ENCODE results near the gene XPR1.

XPR1 gene

DNA sequence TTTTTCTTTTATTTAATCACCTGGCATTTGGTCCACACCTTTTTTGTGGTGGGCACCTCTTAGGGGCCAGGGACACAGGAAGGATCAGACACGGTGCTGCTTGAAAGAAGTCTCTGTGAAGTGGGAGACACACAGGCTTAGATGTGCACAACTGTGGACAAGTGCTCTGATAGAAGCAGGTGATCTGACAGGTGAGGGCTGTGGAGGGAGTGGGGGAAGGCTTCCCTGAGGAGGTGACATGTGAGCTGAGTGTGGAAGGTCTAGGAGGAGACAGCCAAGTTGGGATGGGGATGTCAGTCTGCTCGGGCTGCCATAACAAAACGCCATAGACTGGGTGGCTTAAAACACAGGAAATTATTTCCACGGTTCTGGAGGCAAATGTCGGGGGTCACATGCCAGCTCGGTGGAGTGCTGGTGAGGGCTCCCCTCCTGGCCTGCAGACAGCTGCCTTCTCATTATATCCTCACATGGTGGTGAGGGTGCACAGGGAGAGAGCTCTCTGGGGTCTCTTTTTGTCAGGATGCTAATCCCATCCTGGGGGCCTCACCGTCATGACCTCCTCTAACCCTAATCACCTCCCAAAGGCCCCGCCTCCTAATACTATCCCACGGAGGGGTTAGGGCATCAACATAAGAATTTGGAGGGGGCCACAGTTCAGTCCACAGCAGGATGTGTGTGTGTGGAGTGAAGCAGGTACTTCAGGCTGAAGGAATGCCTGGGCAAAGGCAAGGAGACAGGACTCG lies 275.7 kb downstream of the XPR1 start:
- no peaks in the 10 kb centered on the region for H3K9me3 Mint-ChIP-seq
- no peak overlapping the region for H3K27ac Mint-ChIP-seq
- peaks cover 16% of the 10 kb centered on the region for H3K27me3 Mint-ChIP-seq
- H3K4me3 Mint-ChIP-seq: no peak overlapping the region
- no peaks in the 10 kb centered on the region for H3K4me1 Mint-ChIP-seq
- peaks cover 2% of the 10 kb centered on the region for H3K36me3 Mint-ChIP-seq

DNA sequence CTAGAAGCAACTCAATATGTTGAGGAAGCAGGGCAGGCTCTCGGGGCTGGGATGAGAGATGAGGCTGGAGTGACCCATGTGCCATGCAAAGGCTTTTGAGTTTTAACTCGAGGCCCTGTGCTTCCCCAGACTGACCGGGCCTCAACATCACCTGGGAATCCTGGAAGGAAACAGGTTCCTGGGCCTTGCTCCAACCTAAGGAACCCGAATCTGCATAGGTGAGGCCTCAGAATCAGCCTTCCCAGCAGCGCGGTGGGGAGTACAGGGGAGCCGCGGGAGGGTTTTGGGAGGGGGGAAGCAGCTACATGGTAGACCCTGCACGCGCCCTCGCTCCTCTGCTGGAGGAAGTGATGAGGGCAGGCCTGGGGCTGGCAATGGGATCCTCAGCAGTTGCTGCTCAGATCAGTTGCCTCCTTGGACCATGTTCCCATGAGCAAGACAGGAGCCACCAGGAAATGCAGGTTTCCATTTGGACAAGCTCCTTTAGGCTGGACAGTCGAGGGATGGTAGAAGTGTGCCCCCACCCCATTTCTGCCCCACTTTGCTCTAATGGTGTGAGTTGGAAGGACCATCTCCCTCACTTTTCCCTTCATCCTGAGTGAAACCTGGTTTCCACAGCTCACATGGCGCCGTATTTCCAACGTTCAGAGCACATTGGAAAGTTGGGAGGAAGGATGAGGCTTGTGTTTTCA lies 276.4 kb downstream of the XPR1 start:
- no peak overlapping the region for H3K27ac Mint-ChIP-seq
- no peaks in the 10 kb centered on the region for H3K4me1 Mint-ChIP-seq
- peaks cover 16% of the 10 kb centered on the region for H3K27me3 Mint-ChIP-seq
- H3K36me3 Mint-ChIP-seq: peaks cover 2% of the 10 kb centered on the region
- H3K4me3 Mint-ChIP-seq: no peak overlapping the region
- H3K9me3 Mint-ChIP-seq: no peaks in the 10 kb centered on the region

DNA sequence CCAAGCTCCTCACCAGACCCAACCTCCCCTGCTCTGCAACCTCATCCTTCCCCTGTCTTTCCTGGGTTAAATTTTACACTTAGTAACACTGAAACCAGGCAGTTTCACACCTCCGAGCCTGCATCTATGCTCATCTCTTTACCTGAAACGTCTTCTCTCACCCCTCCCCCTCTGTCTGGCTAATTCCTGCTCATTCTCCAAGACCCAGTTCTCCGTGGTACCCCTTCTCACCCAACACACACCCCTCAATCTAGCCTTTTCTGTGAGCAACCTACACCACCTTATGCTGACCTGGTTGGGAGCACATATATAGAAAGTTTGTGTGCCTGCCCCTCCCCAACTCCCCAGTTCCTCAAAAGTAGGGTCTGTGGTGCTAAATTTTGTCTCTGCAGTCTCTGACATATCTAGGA lies 277.2 kb downstream of the XPR1 start:
- Mint-ChIP-seq H3K27ac (no peak overlapping the region), H3K9me3 (no peaks in the 10 kb centered on the region), H3K4me3 (no peak overlapping the region), H3K36me3 (peaks cover 2% of the 10 kb centered on the region), H3K27me3 (peaks cover 24% of the 10 kb centered on the region), H3K4me1 (no peaks in the 10 kb centered on the region)

DNA sequence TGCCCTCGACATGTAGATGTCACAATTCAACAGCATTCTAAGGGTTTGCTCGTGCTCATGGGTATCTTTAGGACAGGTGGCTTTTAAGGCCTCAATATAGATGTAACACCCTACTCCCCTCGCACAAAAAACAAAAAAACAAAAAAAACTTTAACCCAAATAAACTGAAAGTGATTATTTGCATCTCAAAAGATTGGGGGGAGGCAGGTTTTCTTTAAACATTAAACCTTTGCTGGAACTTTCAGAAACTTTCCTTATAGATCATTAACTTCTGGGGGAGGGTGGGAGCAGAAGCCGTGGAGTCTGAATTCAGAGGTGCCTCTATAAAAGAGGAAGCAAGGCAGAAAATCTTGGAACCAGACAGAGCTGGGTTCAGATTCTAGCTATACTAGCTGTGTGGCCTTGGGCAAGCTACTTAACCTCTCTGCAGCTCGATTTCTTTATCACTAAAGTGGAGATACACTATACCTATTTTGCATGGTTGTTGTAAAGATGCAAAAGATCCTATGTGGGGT lies 277.7 kb downstream of the XPR1 start:
- Mint-ChIP-seq H3K9me3 (no peaks in the 10 kb centered on the region), H3K27me3 (peaks cover 25% of the 10 kb centered on the region), H3K4me1 (no peaks in the 10 kb centered on the region), H3K4me3 (no peak overlapping the region), H3K27ac (no peak overlapping the region), H3K36me3 (peaks cover under 1% of the 10 kb centered on the region)

DNA sequence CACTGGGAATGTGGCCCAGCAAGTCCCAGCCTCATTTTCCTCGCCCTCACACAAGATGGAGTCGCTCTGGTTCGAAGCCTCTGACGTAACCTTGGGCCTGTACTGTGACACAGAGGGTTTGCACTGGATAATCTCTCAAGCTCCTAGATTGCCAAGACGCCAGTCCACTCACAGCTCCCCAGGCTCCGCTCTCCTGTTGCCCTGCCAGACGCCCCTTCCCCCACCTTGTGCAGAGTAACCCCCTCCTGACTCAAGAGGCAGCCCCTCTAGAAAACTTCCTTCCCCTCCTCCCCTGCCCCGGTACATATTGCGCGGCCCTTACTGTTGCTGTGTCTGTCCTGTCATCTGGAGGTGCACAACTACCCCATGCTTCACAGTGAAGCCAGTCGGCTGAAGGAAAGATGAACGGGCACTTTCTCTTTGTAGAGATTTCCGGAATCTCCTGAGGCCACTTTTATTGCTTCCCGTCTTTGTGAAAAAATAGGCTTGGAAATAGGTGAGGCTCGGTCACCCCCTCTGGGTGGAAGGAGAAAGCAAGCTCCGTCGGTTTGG lies 279.9 kb downstream of the XPR1 start:
- H3K4me3 Mint-ChIP-seq: no peak overlapping the region
- no peaks in the 10 kb centered on the region for H3K9me3 Mint-ChIP-seq
- peaks cover 29% of the 10 kb centered on the region for H3K27me3 Mint-ChIP-seq
- no peaks in the 10 kb centered on the region for H3K4me1 Mint-ChIP-seq
- H3K36me3 Mint-ChIP-seq: no peaks in the 10 kb centered on the region
- H3K27ac Mint-ChIP-seq: no peak overlapping the region

DNA sequence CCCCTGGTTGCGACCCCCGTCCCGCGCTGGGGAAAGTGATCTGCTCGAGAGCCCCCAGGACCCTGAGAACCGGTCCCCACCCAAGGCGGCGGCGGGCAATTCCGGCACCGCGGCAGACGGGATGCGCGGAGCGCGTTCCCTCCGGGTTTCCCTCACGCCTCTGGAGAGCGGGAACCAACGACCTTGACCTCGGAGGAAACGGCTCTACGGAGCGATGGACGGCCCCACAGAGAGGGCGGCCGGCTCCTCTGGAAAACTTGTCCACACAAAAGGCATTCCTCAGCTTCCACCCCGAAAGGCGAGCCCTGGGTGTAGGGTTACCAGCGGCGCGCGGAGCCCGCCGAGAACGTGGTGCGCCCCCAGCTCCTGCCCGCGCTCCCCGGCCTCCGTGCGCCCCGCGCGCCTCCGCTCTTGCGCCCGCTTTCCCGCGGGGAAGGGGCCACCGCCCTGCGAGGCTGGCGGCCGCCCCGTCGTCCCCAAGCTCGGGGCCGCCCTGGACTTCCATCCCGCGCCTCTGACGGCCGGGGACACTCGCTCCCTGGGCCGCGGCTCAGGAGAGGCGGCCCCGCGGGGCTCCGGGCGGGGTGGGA lies 280.5 kb downstream of the XPR1 start:
- Mint-ChIP-seq H3K4me1 (no peaks in the 10 kb centered on the region), H3K36me3 (no peaks in the 10 kb centered on the region), H3K4me3 (no peak overlapping the region), H3K27ac (no peak overlapping the region), H3K9me3 (no peaks in the 10 kb centered on the region), H3K27me3 (peaks cover 29% of the 10 kb centered on the region)

DNA sequence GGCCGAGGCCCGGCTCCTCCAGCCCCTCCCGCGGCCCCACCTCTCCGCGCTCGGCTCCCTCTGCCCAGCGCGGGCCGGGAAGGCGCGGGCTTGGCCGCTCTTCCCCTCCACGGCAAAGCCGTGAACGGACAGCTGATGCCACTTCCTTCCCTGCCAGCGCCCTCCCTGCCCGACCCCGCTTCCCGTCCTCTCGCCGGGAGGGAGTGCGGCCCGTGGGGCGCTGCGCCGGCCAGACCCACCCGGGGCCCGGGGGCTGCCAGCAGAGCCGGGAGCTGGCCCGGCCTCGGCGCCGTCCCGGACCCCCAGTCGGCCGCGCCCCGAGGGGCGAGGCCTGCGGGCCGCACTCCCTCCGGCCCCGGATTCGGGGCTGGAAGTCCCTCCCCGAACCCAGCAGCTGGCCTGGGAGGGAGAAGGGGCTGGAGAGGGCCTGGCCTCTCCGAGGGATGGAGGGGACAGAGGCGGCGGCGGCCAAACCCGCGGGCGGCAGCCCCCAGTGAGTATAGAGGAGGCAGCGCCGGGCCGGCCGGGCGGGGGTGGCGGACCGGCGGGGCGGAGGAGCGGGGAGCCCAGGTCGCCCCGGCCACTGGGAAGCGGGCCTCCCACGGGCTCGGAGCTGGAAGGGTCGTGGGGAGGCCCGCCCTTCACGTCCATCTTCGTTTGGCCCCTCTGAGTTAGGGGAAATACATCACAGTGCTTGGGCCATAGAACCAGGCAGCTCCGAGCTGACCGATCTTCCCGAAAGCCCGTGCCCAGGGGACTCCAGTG lies 281.2 kb downstream of the XPR1 start, which contains the start of gene KIAA1614:
TSS of gene KIAA1614 (plus strand) at position 97 of the 765 bp plus-strand sequence. CDS start at position 444, 347 bp downstream.
- Mint-ChIP-seq H3K27ac (no peak within 1 kb of the TSS), H3K27me3 (peaks cover 29% of the 10 kb centered on the region), H3K9me3 (no peaks in the 10 kb centered on the region), H3K36me3 (no peaks in the 10 kb centered on the region), H3K4me3 (no peak within 1 kb of the TSS), H3K4me1 (no peaks in the 10 kb centered on the region)

DNA sequence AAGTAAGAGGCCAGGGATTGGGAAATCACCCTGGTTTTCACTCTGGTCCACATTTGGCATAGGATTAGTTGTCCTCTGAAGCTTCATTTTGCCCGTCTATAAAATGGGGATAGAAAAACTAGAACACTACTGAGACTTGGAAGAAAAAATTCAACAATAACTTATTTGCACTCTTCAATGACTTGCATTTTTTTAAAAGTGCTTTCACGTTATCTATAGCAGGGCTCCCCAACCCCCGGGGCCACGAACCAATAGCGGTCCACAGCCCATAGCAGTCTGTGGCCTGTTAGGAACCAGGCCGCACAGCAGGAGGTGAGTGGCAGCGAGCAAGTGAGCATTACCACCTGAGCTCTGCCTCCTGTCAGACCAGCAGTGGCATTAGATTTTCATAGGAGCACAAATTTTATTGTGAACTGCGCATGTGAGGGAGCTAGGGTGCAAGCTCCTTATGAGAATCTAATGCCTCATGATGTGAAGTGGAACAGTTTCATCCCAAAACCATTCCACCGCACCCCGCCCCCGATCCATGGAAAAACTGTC lies 283.7 kb downstream of the XPR1 start:
- Mint-ChIP-seq H3K27ac (no peak overlapping the region), H3K9me3 (no peaks in the 10 kb centered on the region), H3K27me3 (peaks cover 20% of the 10 kb centered on the region), H3K4me1 (no peaks in the 10 kb centered on the region), H3K36me3 (no peaks in the 10 kb centered on the region), H3K4me3 (no peak overlapping the region)

DNA sequence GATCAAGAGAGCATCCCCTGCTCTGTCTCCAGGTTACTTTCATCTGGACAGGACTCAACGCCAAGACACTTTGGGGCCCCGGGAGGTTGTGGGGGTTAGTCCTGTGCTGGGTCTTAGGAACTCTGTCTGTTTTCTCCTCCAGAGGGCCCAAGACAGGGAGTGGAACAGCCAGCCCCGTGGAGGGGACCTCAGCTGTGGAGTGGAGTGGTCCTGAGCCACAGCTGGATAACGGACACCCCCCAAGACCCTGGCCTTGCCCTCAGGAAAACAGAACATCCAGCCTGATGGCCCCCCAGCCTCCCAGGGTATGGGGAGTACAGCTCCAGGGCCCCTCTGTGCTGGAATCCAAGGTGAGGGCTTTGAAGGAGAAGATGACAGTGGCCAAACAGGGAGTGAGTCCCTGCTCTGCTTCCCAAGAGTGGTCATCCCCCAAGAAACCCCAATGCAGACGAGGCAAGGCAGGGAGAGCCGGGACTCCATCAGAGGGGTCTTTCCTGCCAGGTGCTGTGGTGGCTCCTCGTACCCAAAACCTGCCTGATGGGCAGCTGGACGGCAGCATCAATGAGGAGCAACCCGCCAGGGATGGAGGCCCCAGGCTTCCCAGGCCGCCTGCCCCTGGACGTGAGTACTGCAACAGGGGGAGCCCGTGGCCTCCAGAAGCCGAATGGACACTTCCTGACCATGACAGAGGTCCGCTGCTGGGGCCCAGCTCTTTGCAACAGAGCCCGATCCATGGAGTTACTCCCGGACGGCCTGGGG lies 284.4 kb downstream of the XPR1 start:
- Mint-ChIP-seq H3K4me1 (no peaks in the 10 kb centered on the region), H3K9me3 (no peaks in the 10 kb centered on the region), H3K27ac (no peak overlapping the region), H3K36me3 (no peaks in the 10 kb centered on the region), H3K4me3 (no peak overlapping the region), H3K27me3 (peaks cover 19% of the 10 kb centered on the region)

DNA sequence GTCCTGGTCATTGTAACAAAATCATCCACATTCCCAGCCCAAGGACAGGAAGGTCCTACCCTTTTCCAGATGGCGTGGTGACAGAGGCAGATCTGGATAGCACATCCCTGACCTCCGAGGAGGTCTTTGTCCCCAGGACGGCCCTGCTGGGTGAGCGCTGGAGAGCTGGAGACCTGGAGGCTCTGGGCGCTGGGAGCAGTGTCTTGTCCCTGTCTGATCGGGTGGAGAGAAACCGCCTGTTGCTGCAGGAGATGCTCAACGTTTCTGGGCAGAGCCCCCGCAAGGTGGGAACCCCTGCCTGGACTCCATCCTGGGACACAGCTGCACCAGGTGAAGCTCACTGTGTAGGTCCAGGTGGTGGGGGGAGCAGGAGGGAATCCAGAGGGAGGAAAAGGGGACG lies 284.9 kb downstream of the XPR1 start:
- H3K27ac Mint-ChIP-seq: no peak overlapping the region

DNA sequence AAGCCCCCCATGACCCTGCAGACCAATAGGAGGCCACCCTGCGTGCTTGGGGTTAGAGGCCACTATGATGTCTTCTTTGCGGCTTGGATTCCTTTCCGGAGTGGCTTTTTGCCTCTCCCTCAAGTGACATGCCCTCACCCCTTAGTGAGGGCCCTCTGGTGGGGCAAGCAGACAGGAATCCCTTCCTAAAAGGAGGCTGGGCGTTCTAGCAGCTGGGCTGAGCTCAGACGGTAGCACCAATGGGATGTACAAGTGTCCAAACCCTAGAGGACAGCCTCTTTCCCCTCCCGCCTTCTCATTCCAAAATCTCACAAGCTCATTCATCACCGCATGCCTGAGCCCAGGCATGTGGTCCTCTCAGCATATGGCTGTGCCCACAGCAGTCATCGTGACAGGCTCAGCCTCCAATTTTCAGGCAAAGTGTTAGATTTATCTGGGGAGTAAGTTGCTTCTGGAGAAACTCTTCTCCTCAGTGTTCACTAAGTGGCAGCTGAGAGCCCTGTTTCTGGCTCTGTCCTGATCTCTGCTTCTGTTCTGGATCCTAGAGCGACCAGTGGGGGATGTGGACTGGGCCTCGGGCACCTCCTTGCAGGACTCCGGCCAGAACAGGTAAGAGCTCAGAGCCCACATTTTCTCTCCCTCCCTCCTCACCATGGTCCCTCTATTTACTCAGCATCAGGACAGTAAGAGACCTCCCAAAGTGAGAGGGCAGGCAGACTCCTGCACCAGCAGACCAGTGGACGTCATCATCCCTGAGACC lies 285.7 kb downstream of the XPR1 start:
- peaks cover 13% of the 10 kb centered on the region for H3K27me3 Mint-ChIP-seq
- H3K36me3 Mint-ChIP-seq: no peaks in the 10 kb centered on the region
- no peak overlapping the region for H3K27ac Mint-ChIP-seq
- no peaks in the 10 kb centered on the region for H3K9me3 Mint-ChIP-seq
- no peaks in the 10 kb centered on the region for H3K4me1 Mint-ChIP-seq
- no peak overlapping the region for H3K4me3 Mint-ChIP-seq

More for the DNA sequence above, 284.9 kb downstream of the XPR1 start:
- peaks cover 14% of the 10 kb centered on the region for H3K27me3 Mint-ChIP-seq
- no peaks in the 10 kb centered on the region for H3K4me1 Mint-ChIP-seq
- no peaks in the 10 kb centered on the region for H3K36me3 Mint-ChIP-seq
- H3K4me3 Mint-ChIP-seq: no peak overlapping the region
- no peaks in the 10 kb centered on the region for H3K9me3 Mint-ChIP-seq

DNA sequence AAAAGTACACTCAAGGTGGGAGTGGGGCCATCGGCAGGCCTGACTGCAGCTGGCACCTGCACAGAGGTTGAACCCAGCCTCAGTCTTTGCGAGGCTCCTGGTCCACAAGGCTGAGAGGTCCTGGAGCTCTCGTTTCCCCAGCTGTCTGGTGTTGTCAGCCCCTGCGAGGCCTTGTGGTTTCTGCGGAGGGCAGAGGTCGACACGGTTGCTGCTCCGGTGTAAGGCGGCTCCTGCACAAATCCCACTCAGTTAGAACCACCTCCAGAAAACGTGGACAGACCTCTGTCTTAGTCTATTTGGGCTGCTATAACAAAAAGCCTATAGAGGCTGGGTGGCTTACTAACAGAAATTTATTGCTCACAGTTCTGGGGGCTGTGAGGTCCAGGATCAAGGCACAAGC lies 286.7 kb downstream of the XPR1 start:
- Mint-ChIP-seq H3K4me1 (no peaks in the 10 kb centered on the region), H3K9me3 (no peaks in the 10 kb centered on the region), H3K27me3 (peaks cover 10% of the 10 kb centered on the region), H3K27ac (no peak overlapping the region), H3K36me3 (no peaks in the 10 kb centered on the region), H3K4me3 (no peak overlapping the region)

DNA sequence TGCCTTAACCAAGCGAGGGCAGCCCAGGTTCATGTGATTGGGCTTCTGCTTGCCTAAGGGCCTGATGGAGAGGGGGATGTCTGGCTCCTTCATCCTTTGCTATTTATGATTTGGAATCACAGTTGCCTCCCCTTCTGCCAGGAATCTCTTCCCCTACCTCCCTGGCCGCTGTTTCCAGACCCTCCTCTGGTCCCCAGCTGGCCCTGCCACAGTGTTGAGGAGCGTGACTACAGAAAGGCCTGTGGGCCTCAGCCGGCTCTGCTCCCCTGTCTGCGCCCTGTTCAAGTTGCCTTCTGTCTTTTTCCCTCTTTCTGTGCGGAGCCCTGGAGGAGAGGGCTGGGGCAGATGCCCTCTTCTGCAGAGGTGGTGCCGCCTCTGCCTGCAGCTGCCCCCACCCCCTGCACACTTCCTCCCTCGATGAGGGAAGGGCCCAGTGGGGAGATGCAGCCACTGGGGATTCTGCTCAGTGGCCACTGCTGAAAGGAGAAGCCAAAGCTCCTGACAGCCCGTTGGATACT lies 287.4 kb downstream of the XPR1 start:
- Mint-ChIP-seq H3K27me3 (peaks cover 4% of the 10 kb centered on the region), H3K4me3 (no peak overlapping the region), H3K4me1 (no peaks in the 10 kb centered on the region), H3K36me3 (no peaks in the 10 kb centered on the region), H3K27ac (no peak overlapping the region), H3K9me3 (no peaks in the 10 kb centered on the region)

DNA sequence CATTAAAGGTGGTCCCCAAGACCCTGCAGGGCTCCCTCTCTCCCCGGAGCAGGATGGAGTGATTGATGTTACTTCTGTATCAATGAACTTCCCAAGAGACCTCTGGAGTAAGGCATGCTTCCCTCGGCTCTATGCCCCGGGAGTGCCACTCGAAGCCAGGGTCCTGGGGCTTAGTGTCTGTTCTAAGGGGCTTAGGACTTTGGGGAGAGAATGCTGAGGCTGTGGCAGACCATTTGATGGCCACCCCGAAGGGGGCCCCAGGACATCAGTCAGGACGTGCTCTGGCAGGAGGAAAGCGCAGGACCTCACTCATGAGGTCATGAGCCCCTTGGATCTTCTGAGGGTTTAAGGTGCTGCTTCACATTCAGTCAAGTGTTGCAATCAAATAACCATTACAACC lies 288.4 kb downstream of the XPR1 start:
- no peak overlapping the region for H3K4me3 Mint-ChIP-seq
- H3K4me1 Mint-ChIP-seq: no peaks in the 10 kb centered on the region
- peaks cover 2% of the 10 kb centered on the region for H3K27me3 Mint-ChIP-seq
- no peaks in the 10 kb centered on the region for H3K36me3 Mint-ChIP-seq
- no peak overlapping the region for H3K27ac Mint-ChIP-seq
- H3K9me3 Mint-ChIP-seq: no peaks in the 10 kb centered on the region

Data from activated naive CD4-positive, alpha-beta T cell treated with anti-CD3 and anti-CD28 coated beads, Interleukin-2, amount 50 U/mL, for 24 hours (primary cell).